ENCODE results near the gene KNDC1.

- TF ChIP-seq POLR2A (IDR thresholded peaks at IDR 0.05; ENCODE audit: low read length) (no peak), GATA1 (IDR thresholded peaks at IDR 0.05; ENCODE audit: low read depth, low read length) (no peak)
These were observed 18.5 kb downstream of the KNDC1 start for GRCh38 chr10:133178357-133179127.

Measured in erythroblast (primary cell).